ENCODE data around the gene CNGB1. TPM values are rescaled to one million over a fixed set of nuclear protein-coding genes. Genes with fewer than 3 reads are reported as not detected.

Gene CNGB1
- total RNA-seq, 1 donor from 2014 or later: not detected

DNA sequence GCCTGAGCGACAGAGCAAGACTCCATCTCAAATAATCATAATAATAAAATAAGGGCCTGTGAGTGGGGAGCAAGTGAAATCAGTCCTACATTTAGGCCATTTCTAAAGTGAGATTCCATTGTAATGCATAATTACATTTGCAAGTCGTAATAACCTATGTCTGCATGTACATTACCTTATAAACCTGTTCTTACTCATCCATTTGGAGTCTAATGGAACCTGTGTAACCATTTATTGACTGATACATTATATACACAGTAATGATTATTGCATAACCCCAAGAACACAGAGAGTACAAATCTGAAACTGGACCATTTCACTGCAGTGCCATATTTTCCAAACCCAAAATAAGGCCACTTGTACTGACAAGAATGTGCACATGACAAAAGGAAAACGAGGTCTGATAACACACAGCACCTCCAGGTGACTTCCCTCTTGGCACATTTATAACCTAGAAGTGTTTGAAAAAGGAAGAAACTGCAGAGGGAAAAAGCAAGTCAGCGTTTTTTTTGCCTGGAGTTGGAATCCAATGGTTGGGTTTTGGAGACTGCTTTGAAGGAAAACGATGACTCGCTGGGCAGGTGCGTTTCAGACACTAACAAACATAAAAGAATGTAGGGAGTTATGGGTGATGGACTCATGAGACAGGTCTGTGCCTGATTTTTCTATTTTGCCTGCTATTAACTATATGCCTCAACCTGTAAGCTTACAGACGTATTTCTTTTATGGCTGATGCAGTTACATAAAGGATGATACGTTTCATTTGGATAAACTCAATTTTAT lies 105.0 kb downstream of the CNGB1 start:
- DNase-seq (ENCODE audit: low spot score): no peak
- Mint-ChIP-seq H3K4me3 (ENCODE audit: unreplicated experiment) (no peak overlapping the region), H3K27me3 (ENCODE audit: unreplicated experiment) (no peaks in the 10 kb centered on the region), H3K4me1 (ENCODE audit: unreplicated experiment) (peaks cover 13% of the 10 kb centered on the region), H3K36me3 (ENCODE audit: low read depth, unreplicated experiment) (no peaks in the 10 kb centered on the region), H3K9me3 (ENCODE audit: unreplicated experiment) (no peaks in the 10 kb centered on the region), H3K27ac (ENCODE audit: unreplicated experiment) (no peak overlapping the region)
- TF ChIP-seq, protein P1, sequence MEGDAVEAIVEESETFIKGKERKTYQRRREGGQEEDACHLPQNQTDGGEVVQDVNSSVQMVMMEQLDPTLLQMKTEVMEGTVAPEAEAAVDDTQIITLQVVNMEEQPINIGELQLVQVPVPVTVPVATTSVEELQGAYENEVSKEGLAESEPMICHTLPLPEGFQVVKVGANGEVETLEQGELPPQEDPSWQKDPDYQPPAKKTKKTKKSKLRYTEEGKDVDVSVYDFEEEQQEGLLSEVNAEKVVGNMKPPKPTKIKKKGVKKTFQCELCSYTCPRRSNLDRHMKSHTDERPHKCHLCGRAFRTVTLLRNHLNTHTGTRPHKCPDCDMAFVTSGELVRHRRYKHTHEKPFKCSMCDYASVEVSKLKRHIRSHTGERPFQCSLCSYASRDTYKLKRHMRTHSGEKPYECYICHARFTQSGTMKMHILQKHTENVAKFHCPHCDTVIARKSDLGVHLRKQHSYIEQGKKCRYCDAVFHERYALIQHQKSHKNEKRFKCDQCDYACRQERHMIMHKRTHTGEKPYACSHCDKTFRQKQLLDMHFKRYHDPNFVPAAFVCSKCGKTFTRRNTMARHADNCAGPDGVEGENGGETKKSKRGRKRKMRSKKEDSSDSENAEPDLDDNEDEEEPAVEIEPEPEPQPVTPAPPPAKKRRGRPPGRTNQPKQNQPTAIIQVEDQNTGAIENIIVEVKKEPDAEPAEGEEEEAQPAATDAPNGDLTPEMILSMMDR (IDR thresholded peaks at IDR 0.05; ENCODE audit: unreplicated experiment): no peak

DNA sequence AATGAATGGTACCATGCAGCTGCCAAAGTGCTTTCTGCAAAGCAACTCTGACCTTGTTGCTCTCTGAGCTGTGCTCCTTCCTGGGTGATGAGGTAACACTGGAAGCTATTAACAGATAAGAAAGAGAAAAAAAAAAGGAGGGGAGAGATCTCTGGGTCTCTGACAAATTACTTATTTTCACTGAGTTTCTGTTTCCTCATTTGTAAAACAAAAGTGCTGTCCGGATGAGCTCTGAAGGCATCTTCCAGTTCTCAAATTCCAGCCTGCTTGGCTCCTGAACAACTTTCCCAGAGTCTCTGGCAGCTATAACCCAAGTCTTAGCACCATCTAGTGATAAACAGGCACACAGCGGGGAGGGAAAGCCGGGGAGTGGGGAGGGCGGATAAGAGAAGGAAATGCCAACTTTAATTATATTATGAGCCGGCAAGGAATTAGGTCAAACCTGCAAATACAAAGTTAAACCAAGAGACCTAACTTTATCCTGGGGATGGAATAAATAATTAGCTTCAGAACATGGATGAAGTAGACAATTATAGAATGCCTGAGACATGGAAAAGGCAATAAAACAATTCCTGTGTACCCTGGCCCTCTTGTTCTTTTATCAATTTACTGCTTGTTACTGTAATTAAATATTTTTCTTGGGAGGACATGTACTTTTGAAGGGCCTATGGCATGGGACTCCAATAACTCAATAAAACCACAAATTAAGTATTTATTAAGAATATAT lies 107.3 kb downstream of the CNGB1 start:
- no peaks in the 10 kb centered on the region for H3K36me3 Mint-ChIP-seq (ENCODE audit: low read depth, unreplicated experiment)
- no peak overlapping the region for H3K4me3 Mint-ChIP-seq (ENCODE audit: unreplicated experiment)
- H3K9me3 Mint-ChIP-seq (ENCODE audit: unreplicated experiment): no peaks in the 10 kb centered on the region
- TF ChIP-seq, protein P1 (IDR thresholded peaks at IDR 0.05; ENCODE audit: unreplicated experiment): no peak
- H3K27ac Mint-ChIP-seq (ENCODE audit: unreplicated experiment): no peak overlapping the region
- peaks cover 13% of the 10 kb centered on the region for H3K4me1 Mint-ChIP-seq (ENCODE audit: unreplicated experiment)
- H3K27me3 Mint-ChIP-seq (ENCODE audit: unreplicated experiment): no peaks in the 10 kb centered on the region
- DNase-seq (ENCODE audit: low spot score): peak; percentile 37

DNA sequence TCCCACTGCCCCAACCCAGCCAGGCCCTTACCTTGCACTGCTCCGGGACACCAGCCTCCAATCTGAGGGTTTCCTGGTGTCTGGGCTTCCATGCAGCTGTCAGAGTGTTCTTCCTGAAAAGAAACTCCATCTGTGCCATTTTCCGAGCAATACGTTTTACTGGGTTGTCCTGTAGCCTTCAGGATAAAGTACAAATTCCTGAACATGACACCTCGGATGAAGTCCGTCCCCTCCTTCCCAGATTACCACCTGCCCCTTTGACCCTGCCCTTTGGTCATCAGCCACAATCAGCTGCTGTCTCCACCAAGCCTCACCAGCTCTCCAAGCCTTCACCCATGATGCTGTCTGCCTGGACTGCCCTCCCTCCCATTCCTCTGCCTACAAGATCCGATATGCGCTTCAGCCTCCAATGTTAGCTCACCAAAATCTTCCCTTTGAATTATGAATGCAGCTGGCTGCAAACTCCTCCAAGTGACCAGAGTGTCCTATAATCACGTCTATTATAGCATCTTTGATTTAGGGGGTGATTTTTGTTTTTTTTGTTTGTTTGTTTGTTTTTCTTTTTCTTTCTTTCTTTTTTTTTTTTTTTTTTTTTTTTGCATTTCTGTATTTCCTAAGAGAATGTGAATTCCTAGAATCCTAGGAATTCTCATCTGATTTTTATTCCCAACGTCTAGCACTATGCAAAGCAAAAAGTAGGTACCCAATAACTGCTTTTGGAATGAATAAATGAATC lies 108.1 kb downstream of the CNGB1 start:
- no peaks in the 10 kb centered on the region for H3K9me3 Mint-ChIP-seq (ENCODE audit: unreplicated experiment)
- no peak overlapping the region for H3K27ac Mint-ChIP-seq (ENCODE audit: unreplicated experiment)
- H3K27me3 Mint-ChIP-seq (ENCODE audit: unreplicated experiment): no peaks in the 10 kb centered on the region
- no peaks in the 10 kb centered on the region for H3K36me3 Mint-ChIP-seq (ENCODE audit: low read depth, unreplicated experiment)
- TF ChIP-seq, protein P1 (IDR thresholded peaks at IDR 0.05; ENCODE audit: unreplicated experiment): no peak
- DNase-seq (ENCODE audit: low spot score): no peak
- H3K4me1 Mint-ChIP-seq (ENCODE audit: unreplicated experiment): peaks cover 13% of the 10 kb centered on the region
- H3K4me3 Mint-ChIP-seq (ENCODE audit: unreplicated experiment): no peak overlapping the region

DNA sequence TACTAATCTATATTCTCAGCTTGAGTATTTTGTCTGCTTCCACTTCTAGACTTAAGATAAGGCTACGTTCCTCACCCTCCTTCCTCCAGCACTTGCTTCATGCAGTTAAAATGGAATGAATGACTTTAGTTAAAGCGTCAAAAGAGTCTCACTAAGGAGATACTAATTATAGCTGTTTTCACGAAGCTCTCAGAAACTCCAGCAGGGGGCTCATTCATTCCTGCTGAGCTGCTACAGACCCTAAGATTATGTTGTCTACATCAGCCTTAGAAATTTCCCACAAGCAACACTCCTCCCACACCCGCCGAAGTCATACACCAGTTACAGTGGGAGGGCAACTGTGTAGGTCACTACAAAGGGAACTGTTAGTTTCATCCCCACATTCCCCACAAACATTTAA lies 111.6 kb downstream of the CNGB1 start:
- Mint-ChIP-seq H3K4me3 (ENCODE audit: unreplicated experiment) (no peak overlapping the region), H3K27ac (ENCODE audit: unreplicated experiment) (no peak overlapping the region), H3K4me1 (ENCODE audit: unreplicated experiment) (peaks cover 13% of the 10 kb centered on the region), H3K9me3 (ENCODE audit: unreplicated experiment) (no peaks in the 10 kb centered on the region), H3K27me3 (ENCODE audit: unreplicated experiment) (peaks cover 1% of the 10 kb centered on the region), H3K36me3 (ENCODE audit: low read depth, unreplicated experiment) (no peaks in the 10 kb centered on the region)
- DNase-seq (ENCODE audit: low spot score): peak; percentile 31
- TF ChIP-seq, protein P1 (IDR thresholded peaks at IDR 0.05; ENCODE audit: unreplicated experiment): peak; percentile 11
